GM21737 (cell line): ENCODE data around the gene NOP9.

Experiments used
- ATAC-seq: cut with Tn5 transposase; IDR thresholded peaks from one replicate; pipeline ENCODE4 v1.9.1; 2021; ENCODE audit warnings: mild to moderate bottlenecking, moderate library complexity; ENCODE audit not compliant: unreplicated experiment

NOP9 gene

GRCh38 chr14:24280797-24281460 is 18.7 kb upstream of the NOP9 start:
- ATAC-seq: no peak

GRCh38 chr14:24281636-24282035 is 18.0 kb upstream of the NOP9 start:
- ATAC-seq: no peak

GRCh38 chr14:24282736-24283135 is 16.9 kb upstream of the NOP9 start:
- ATAC-seq: no peak

GRCh38 chr14:24283796-24284460 is 15.7 kb upstream of the NOP9 start:
- ATAC-seq: no peak

- no peak for ATAC-seq
Observed at GRCh38 chr14:24284501-24285035, 15.1 kb upstream of the NOP9 start.

- ATAC-seq: no peak
Observed at GRCh38 chr14:24285351-24285750, 14.3 kb upstream of the NOP9 start.

GRCh38 chr14:24286996-24287395 is 12.7 kb upstream of the NOP9 start:
- no peak for ATAC-seq

- peak; percentile 65 for ATAC-seq
Observed at GRCh38 chr14:24289649-24290280, 9.9 kb upstream of the NOP9 start.

- no peak for ATAC-seq
Observed at GRCh38 chr14:24290746-24291145, 8.9 kb upstream of the NOP9 start.

GRCh38 chr14:24291446-24292117 is 8.1 kb upstream of the NOP9 start:
- no peak for ATAC-seq

- ATAC-seq: no peak
Observed at GRCh38 chr14:24292118-24292807, 7.4 kb upstream of the NOP9 start.

GRCh38 chr14:24293525-24293924 is 6.1 kb upstream of the NOP9 start:
- ATAC-seq: no peak

GRCh38 chr14:24296341-24297157 is 3.1 kb upstream of the NOP9 start:
- peak; percentile 40 for ATAC-seq

GRCh38 chr14:24297190-24297964 is 2.3 kb upstream of the NOP9 start:
- peak; percentile 34 for ATAC-seq

- ATAC-seq: no peak
Observed at GRCh38 chr14:24298892-24299254, 777 bp upstream of the NOP9 start.

GRCh38 chr14:24300326-24300980 is 803 bp downstream of the NOP9 start:
- ATAC-seq: no peak

- no peak for ATAC-seq
Observed at GRCh38 chr14:24304019-24304387, 4.4 kb downstream of the NOP9 start.

GRCh38 chr14:24307156-24307574 is 7.5 kb downstream of the NOP9 start:
- ATAC-seq: no peak
